Measurements from ENCODE around the gene C1orf198. TPM values are rescaled to one million over a fixed set of nuclear protein-coding genes. Genes with fewer than 3 reads are reported as not detected.

The C1orf198 gene
- total and polyA plus RNA-seq, 2 of the 8 experiments (the other 6 are each of a cell fraction or from before 2014, with no cell fraction given) = 30.6 to 45.0 TPM

DNA sequence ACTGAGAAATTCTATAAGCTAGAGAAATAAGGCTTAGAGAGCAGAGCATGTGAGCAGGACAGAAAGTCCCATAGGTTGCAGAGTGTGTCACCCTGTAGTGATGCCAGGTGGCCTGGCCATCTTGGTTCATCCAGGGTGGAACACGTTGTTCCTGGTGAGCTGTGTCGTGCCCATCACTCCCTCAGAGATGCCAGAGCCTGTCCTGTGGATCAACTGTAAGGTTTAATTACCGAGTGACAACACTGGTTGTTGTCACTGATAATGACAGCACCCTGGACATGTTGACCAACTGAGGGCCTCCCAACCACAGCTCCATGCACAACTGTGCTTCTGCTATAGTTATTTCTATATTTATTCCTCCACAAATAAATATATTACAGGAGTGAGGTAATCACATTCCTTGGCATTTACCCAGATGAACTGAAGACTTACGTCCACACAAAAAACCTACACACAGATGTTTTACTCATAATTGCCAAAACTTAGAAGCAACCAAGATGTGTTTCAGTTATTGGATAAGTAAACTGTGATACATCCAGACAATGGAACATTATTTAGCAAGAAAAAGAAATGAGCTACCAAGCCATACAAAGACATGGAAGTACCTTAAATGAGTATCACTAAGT is 6.2 kb downstream of the C1orf198 start:
- Histone ChIP-seq H3K4me1 (replicated peaks in 1 of 4; ENCODE audit: control insufficient read depth in 3 of 4, insufficient read depth in 4 of 4, low read length in 3 of 4) (peaks cover 2 to 17% (median 8%) of the 10 kb centered on the region in 4 experiments; a peak in 6 of 7 replicates), H4K8ac (ENCODE audit: extremely low read depth, insufficient read depth, low read length) (no peak overlapping the region), H2BK12ac (ENCODE audit: low read depth, low read length) (no peak overlapping the region), H3K9ac (replicated peaks in 1 of 4; ENCODE audit: extremely low read depth in 1 of 4, low read depth in 3 of 4, low read length in 3 of 4) (no peak overlapping the region), H4K91ac (replicated peaks; ENCODE audit: insufficient read length, low read length) (no peak overlapping the region), H3K4ac (replicated peaks; ENCODE audit: insufficient read length, low read depth, low read length) (no peak overlapping the region), H3K79me1 (ENCODE audit: low read depth, low read length) (peaks cover 2% of the 10 kb centered on the region; the same call in 1 of the 2 replicates), H3K18ac (ENCODE audit: extremely low read depth, low read length) (no peak overlapping the region), H3K14ac (ENCODE audit: insufficient read length) (no peak overlapping the region), H2AK5ac (ENCODE audit: low read depth, low read length) (no peak overlapping the region), H2BK120ac (replicated peaks; ENCODE audit: low read depth, low read length) (no peak overlapping the region), H3K4me2 (ENCODE audit: insufficient read depth in 1 of 2, low read depth in 2 of 2, low read length in 2 of 2) (no peak overlapping the region), H3K27ac (ENCODE audit: low read depth, low read length) (no peak overlapping the region), H2BK20ac (ENCODE audit: low read length) (no peak overlapping the region), H3K56ac (replicated peaks; ENCODE audit: insufficient read length, low read depth, low read length) (no peak overlapping the region), H2BK5ac (ENCODE audit: low read depth, low read length) (no peak overlapping the region), H2AFZ (ENCODE audit: low read length) (no peak overlapping the region), H3K27me3 (replicated peaks in 1 of 4; ENCODE audit: control insufficient read depth in 3 of 4, extremely low read depth in 1 of 4, insufficient read depth in 3 of 4, low read length in 3 of 4) (peaks cover 0 to under 1% (median 0%) of the 10 kb centered on the region in 4 experiments; a peak in 2 of 7 replicates), H3K9me3 (ENCODE audit: insufficient read depth in 2 of 2, low read depth in 1 of 2, low read length in 1 of 2) (no peaks in the 10 kb centered on the region), H3K4me3 (ENCODE audit: extremely low read depth in 1 of 4, insufficient read depth in 2 of 4, low read depth in 3 of 4, low read length in 4 of 4) (no peak overlapping the region), H3K36me3 (ENCODE audit: control insufficient read depth in 2 of 4, insufficient read depth in 4 of 4, low read length in 3 of 4) (no peaks in the 10 kb centered on the region), H2BK15ac (ENCODE audit: low read length) (no peak overlapping the region), H4K20me1 (replicated peaks in 1 of 2; ENCODE audit: control insufficient read depth in 1 of 2, insufficient read depth in 2 of 2, low read length in 2 of 2) (peaks cover 5 to 9% of the 10 kb centered on the region in 2 experiments), H3K23me2 (ENCODE audit: low read depth, low read length) (no peaks in the 10 kb centered on the region), H3K23ac (ENCODE audit: insufficient read length) (no peak overlapping the region), H3K79me2 (ENCODE audit: control insufficient read depth in 1 of 2, insufficient read depth in 2 of 2, low read length in 2 of 2) (peaks cover 1 to 89% of the 10 kb centered on the region in 2 experiments; a peak in 3 of 4 replicates), H4K5ac (ENCODE audit: insufficient read length, low read depth, low read length) (no peak overlapping the region)
- POLR2A ChIA-PET (ENCODE audit: partially characterized antibody) = interaction anchor here (0.9 kb wide), 1 partner anchor 108 kb away, joined by 3 read pairs; no protein-coding TSS in a partner anchor
- FAIRE-seq (no peak), DNase-seq (ENCODE audit: low read depth in 1 of 2, low spot score in 2 of 2) (no peak)
- 92% methylated on average over 4 of the region's 4 CpGs; no CpG with 5 or more reads in 1 of the 2 experiments for WGBS, 2 experiments (ENCODE audit: extremely low coverage in 1 of 2, insufficient coverage in 1 of 2, insufficient read length in 1 of 2, insufficient replicate concordance in 2 of 2, low coverage in 1 of 2, low lambda C conversion rate in 2 of 2, missing lambda C conversion rate in 1 of 2)
- CTCF ChIA-PET (ENCODE audit: partially characterized antibody) = interaction anchor here (0.7 to 1.7 kb wide), 27 partner anchors 8 to 904 kb away, joined by 3 to 16 read pairs (median 4); no protein-coding TSS in a partner anchor
- TF ChIP-seq, protein P1, sequence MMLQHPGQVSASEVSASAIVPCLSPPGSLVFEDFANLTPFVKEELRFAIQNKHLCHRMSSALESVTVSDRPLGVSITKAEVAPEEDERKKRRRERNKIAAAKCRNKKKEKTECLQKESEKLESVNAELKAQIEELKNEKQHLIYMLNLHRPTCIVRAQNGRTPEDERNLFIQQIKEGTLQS (IDR thresholded peaks at IDR 0.05; ENCODE audit: insufficient read depth, low read depth, low read length) = no peak
- TF ChIP-seq BCL11A (IDR thresholded peaks at IDR 0.05; ENCODE audit: low read depth in 2 of 2, low read length in 2 of 2) (no peak), TEAD4 (IDR thresholded peaks at IDR 0.05; ENCODE audit: low read depth, low read length) (no peak), BRCA1 (IDR thresholded peaks at IDR 0.05; ENCODE audit: low read depth, low read length) (no peak), HDAC2 (IDR thresholded peaks at IDR 0.05; ENCODE audit: borderline replicate concordance in 1 of 2, low read depth in 2 of 2, low read length in 2 of 2) (no peak)
